Measurements from ENCODE around the gene STPG2.

The STPG2 gene

DNA sequence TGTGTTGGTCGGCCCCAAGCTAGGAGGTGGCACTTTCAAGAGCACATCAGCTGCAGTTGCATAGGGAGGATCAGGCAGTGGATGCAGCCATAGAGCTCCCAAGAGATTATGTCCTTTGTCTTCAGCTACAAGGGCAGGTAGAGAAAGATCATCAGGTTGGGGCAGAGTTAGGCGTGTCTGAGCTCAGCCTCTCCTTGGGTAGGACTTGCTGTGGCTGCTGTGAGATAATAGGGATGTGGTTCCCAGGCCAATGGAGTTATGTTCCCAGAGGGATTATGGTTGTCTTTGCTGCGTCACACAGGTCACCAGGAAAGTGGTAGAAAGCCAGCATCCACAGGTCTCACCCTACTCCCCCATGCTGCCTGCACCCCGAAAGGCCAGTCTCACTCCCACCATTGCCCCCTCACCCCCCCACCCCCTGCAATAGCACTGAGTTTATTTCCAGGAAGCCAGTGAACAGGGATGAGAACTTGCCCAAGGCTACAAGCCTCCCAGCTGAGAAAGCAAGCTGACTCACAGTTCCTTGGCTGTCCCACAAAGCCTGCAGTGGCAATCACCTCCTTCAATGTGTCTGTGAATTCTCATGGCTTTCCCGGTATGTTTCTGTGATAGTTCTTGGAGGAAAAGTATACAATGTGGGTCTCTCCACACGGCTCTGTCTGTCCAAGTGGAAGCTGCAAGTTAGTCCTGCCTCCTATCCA is 148.4 kb downstream of the STPG2 start:
- DNase-seq (ENCODE audit: low read depth), result no peak
- TF ChIP-seq, protein P1, sequence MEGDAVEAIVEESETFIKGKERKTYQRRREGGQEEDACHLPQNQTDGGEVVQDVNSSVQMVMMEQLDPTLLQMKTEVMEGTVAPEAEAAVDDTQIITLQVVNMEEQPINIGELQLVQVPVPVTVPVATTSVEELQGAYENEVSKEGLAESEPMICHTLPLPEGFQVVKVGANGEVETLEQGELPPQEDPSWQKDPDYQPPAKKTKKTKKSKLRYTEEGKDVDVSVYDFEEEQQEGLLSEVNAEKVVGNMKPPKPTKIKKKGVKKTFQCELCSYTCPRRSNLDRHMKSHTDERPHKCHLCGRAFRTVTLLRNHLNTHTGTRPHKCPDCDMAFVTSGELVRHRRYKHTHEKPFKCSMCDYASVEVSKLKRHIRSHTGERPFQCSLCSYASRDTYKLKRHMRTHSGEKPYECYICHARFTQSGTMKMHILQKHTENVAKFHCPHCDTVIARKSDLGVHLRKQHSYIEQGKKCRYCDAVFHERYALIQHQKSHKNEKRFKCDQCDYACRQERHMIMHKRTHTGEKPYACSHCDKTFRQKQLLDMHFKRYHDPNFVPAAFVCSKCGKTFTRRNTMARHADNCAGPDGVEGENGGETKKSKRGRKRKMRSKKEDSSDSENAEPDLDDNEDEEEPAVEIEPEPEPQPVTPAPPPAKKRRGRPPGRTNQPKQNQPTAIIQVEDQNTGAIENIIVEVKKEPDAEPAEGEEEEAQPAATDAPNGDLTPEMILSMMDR (IDR thresholded peaks at IDR 0.05; ENCODE audit: low read depth, low read length), result no peak
- no peak for TF ChIP-seq MYC (IDR thresholded peaks at IDR 0.05; ENCODE audit: low read depth, low read length)
- TF ChIP-seq, protein P2, sequence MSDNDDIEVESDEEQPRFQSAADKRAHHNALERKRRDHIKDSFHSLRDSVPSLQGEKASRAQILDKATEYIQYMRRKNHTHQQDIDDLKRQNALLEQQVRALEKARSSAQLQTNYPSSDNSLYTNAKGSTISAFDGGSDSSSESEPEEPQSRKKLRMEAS (IDR thresholded peaks at IDR 0.05; ENCODE audit: low read depth, low read length), result no peak
- TF ChIP-seq POLR2A (IDR thresholded peaks at IDR 0.05; ENCODE audit: extremely low read depth, insufficient read length), result no peak
- H3K4me3 ChIP-seq (ENCODE audit: low read depth, low read length), result no peak overlapping the region

DNA sequence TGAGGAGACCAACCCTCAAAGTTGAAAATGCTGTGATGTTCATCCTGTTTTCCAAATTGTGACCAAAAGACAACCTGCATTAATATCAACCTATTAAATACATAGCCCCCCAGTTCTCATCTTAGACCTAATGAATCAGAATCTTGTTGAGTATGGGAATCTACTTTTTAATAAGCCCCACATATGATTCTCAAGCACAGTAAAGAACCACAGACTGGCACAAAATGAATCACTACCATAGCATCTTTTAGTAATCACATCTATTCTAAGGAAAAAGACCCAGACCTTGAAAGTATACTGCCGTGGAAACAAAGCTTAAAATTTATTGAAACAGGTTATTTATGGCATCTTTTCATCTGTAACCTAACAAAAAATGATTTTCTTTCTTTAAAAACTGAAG is 152.9 kb downstream of the STPG2 start:
- no peak for DNase-seq (ENCODE audit: low read depth)
- no peak overlapping the region for H3K4me3 ChIP-seq (ENCODE audit: low read depth, low read length)
- no peak for TF ChIP-seq POLR2A (IDR thresholded peaks at IDR 0.05; ENCODE audit: extremely low read depth, insufficient read length)
- TF ChIP-seq, protein P1 (IDR thresholded peaks at IDR 0.05; ENCODE audit: low read depth, low read length), result no peak
- TF ChIP-seq, protein P2 (IDR thresholded peaks at IDR 0.05; ENCODE audit: low read depth, low read length), result no peak
- no peak for TF ChIP-seq MYC (IDR thresholded peaks at IDR 0.05; ENCODE audit: low read depth, low read length)

DNA sequence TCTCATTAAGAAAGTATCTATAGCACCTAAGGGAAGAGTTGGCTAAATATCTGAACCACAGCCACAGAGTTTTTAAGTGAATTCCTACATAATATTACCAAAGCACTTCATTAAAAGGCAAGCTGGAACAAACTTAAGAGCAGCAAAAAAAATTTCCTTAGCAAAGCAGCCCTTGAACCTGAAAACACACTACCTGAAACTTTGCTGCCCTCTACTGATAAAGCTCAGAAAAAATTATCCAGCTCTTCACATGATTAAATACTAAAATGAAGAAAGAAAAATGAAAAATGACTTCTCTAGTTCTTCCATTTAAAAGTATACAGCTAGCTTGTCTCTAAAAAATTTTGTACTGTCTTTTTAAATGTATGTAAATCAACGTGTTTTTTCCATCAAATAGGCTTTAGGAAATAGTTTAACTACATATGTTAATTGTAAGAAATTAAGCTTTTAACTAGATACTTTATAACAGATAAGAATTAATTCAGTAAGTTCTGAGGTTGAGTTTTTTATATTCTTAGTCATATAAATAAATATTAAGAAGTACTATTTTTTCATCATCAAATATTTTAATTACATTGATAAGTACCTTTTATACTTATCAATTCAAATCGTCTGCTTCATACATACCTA is 156.1 kb downstream of the STPG2 start:
- H3K4me3 ChIP-seq (ENCODE audit: low read depth, low read length), result no peak overlapping the region
- TF ChIP-seq, protein P2 (IDR thresholded peaks at IDR 0.05; ENCODE audit: low read depth, low read length), result no peak
- TF ChIP-seq, protein P1 (IDR thresholded peaks at IDR 0.05; ENCODE audit: low read depth, low read length), result peak; percentile 30
- DNase-seq (ENCODE audit: low read depth), result peak; percentile 49

DNA sequence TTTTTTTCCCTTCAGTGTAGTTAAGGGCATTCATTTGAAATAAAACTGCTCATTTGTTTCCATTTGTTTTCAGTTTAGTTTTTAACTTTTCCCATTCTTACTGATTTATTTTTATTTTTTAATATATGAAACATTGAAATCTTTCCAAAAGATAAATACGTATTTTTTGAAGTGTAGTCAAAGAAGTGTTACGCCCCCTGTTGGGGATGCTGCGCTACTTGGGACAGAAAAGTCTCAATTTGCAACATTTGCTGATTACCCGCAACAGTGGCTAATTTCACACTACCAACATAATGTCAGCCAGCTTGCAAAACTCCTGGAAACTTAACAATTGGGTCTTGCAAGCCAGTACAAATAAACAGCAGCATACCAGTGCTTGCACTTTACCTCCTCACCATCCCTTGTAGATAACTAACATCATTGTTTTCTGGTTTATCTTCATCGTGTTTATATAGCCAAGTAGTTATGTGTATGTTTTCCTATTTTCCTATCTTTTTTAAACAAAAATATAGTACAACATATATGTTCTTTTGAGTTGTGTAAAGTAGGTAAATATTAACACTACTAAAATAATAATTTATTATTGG is 158.6 kb downstream of the STPG2 start:
- H3K4me3 ChIP-seq (ENCODE audit: low read depth, low read length), result no peak overlapping the region
- TF ChIP-seq, protein P1 (IDR thresholded peaks at IDR 0.05; ENCODE audit: low read depth, low read length), result peak; percentile 65
- TF ChIP-seq MYC (IDR thresholded peaks at IDR 0.05; ENCODE audit: low read depth, low read length), result no peak
- TF ChIP-seq, protein P2 (IDR thresholded peaks at IDR 0.05; ENCODE audit: low read depth, low read length), result no peak
- no peak for TF ChIP-seq POLR2A (IDR thresholded peaks at IDR 0.05; ENCODE audit: extremely low read depth, insufficient read length)
- peak; percentile 15 for DNase-seq (ENCODE audit: low read depth)

DNA sequence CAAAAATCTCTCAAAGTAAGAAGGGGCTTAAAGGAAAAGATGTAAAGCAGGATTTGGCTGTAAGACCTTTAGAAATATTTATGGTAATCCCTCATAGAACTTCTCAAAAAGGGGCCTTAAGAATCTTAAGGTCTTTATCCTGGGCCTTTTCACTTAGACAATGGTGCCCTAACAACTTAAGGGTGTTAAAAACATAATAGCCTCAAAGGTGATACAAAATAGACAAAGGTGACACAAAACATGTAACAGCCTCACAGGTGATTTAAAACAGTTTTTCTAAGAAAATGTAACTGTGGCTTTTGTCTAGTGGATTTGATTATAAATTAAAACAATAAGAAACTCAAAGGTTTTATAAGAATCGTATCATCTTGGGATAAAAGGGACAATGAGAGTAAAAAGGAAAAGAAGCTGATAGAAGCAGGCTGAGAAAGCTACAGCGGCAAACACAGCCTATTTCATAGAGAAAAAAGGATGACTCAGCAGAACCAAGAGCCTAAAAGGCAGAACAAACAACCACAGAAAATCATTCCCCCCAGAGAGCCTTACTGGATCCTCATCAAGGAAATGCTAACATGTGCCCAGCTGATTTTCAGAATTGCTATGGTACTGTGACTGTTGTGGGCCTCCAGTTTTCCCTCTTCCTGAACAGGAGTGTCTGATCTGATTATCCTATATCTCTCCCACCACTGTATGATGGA is 164.3 kb downstream of the STPG2 start:
- TF ChIP-seq, protein P2 (IDR thresholded peaks at IDR 0.05; ENCODE audit: low read depth, low read length), result no peak
- TF ChIP-seq, protein P1 (IDR thresholded peaks at IDR 0.05; ENCODE audit: low read depth, low read length), result no peak
- TF ChIP-seq MYC (IDR thresholded peaks at IDR 0.05; ENCODE audit: low read depth, low read length) (no peak), POLR2A (IDR thresholded peaks at IDR 0.05; ENCODE audit: extremely low read depth, insufficient read length) (no peak)
- H3K4me3 ChIP-seq (ENCODE audit: low read depth, low read length), result no peak overlapping the region
- DNase-seq (ENCODE audit: low read depth), result no peak

Data from NB4 (cell line).